ENCODE results near the gene CDH4. TPM values are rescaled to one million over a fixed set of nuclear protein-coding genes. Genes with fewer than 3 reads are reported as not detected.

Gene CDH4
- total and polyA plus RNA-seq, 2 donors (not counting 1 experiment from before 2014, with no cell fraction given), result not detected

GRCh38 chr20:61587036-61587435 is 335.0 kb downstream of the CDH4 start:
- ATAC-seq (ENCODE audit: low read depth), result no peak
- TF ChIP-seq CTCF (IDR thresholded peaks at IDR 0.05) (no peak), EZH2 (IDR thresholded peaks at IDR 0.05; ENCODE audit: borderline replicate concordance, insufficient read depth, low read depth, low read length, poor library complexity, severe bottlenecking) (no peak)
- CTCF ChIA-PET, result no interaction called here
- Histone ChIP-seq H3K27me3 (replicated peaks in 1 of 4; ENCODE audit: control extremely low read depth in 1 of 4, control insufficient read depth in 3 of 4, insufficient read depth in 4 of 4, low read length in 3 of 4) (no peaks in the 10 kb centered on the region), H3K27ac (ENCODE audit: low read length in 2 of 2) (no peak overlapping the region), H3K36me3 (replicated peaks in 1 of 2; ENCODE audit: control extremely low read depth in 1 of 2, control insufficient read depth in 1 of 2, extremely low read depth in 1 of 2, insufficient read depth in 2 of 2, low read length in 1 of 2) (no peaks in the 10 kb centered on the region), H3K4me3 (ENCODE audit: control extremely low read depth in 1 of 5, extremely low read depth in 1 of 5, insufficient read depth in 1 of 5, low read depth in 2 of 5, low read length in 4 of 5) (no peak overlapping the region), H3K4me2 (replicated peaks; ENCODE audit: low read depth, low read length, poor library complexity, severe bottlenecking) (no peak overlapping the region), H3K79me2 (ENCODE audit: control insufficient read depth, insufficient read depth, low read length) (no peaks in the 10 kb centered on the region), H3K4me1 (ENCODE audit: control insufficient read depth in 2 of 2, insufficient read depth in 2 of 2, low read length in 2 of 2) (no peaks in the 10 kb centered on the region), H3K9ac (ENCODE audit: low read length) (no peak overlapping the region), H3K9me3 (ENCODE audit: control extremely low read depth in 1 of 3, control insufficient read depth in 2 of 3, insufficient read depth in 1 of 3, low read length in 2 of 3) (peaks cover 0 to 38% (median 4%) of the 10 kb centered on the region in 3 donors), H2AFZ (ENCODE audit: insufficient read depth, low read depth, low read length, poor library complexity, severe bottlenecking) (no peak overlapping the region), H4K20me1 (ENCODE audit: control insufficient read depth, insufficient read depth, low read length, poor library complexity, severe bottlenecking) (no peaks in the 10 kb centered on the region)
- DNase-seq, result no peak
- POLR2A ChIA-PET, result no interaction called here
- H3K4me3 Mint-ChIP-seq, result no peak overlapping the region
- intact Hi-C loops (cut with micrococcal nuclease), result no loop called here
- H3K4me1 Mint-ChIP-seq, result no peaks in the 10 kb centered on the region
- 91% methylated on average over 4 of the region's 7 CpGs for WGBS (ENCODE audit: insufficient coverage)
- H3K27me3 Mint-ChIP-seq, result no peaks in the 10 kb centered on the region
- H3K9me3 Mint-ChIP-seq (ENCODE audit: insufficient read depth), result peaks cover 17% of the 10 kb centered on the region
- no peak overlapping the region for H3K27ac Mint-ChIP-seq

DNA sequence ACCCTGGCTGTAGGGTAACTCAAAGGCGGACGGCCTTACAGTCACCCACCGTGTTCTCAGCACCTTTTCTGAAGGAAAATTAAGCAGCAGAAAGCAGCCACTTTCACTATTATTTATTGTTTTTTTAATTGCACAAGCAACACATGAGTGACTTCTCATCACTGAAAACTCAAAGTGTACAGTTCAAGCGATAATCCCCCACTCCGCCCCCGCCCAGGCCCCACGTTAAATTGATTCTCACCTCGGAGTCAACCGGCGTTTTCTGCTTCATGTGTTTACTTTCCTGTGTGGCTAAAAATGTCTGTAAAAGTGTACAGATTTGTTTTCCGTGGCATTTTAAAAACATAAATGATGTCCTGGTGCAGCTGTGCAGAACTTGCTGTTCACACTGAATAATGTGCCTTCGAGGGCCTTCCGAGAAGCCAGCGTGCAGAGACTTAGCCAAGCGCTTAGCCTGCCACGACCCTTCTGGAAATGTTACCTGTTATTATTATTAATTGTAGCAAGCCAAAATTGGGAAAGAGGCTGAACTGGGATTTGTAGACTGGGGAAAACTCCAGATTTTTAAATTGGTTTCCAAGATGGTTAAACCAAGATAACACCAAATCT is 335.7 kb downstream of the CDH4 start:
- no peak for DNase-seq
- CTCF ChIA-PET, result no interaction called here

More for the DNA sequence above, 335.7 kb downstream of the CDH4 start:
- peaks cover 0 to 38% (median 5%) of the 10 kb centered on the region in 3 donors for H3K9me3 ChIP-seq (ENCODE audit: control extremely low read depth in 1 of 3, control insufficient read depth in 2 of 3, insufficient read depth in 1 of 3, low read length in 2 of 3)
- H3K4me3 ChIP-seq (ENCODE audit: control extremely low read depth in 1 of 5, extremely low read depth in 1 of 5, insufficient read depth in 1 of 5, low read depth in 2 of 5, low read length in 4 of 5), result no peak overlapping the region
- H3K4me3 Mint-ChIP-seq, result no peak overlapping the region
- ATAC-seq (ENCODE audit: low read depth), result no peak
- no peaks in the 10 kb centered on the region for H3K27me3 ChIP-seq (replicated peaks in 1 of 4; ENCODE audit: control extremely low read depth in 1 of 4, control insufficient read depth in 3 of 4, insufficient read depth in 4 of 4, low read length in 3 of 4)
- no peak overlapping the region for H3K27ac ChIP-seq (ENCODE audit: low read length in 2 of 2)
- H3K36me3 ChIP-seq (replicated peaks in 1 of 2; ENCODE audit: control extremely low read depth in 1 of 2, control insufficient read depth in 1 of 2, extremely low read depth in 1 of 2, insufficient read depth in 2 of 2, low read length in 1 of 2), result no peaks in the 10 kb centered on the region
- 93% methylated on average over 4 of the region's 16 CpGs for WGBS (ENCODE audit: insufficient coverage)
- intact Hi-C loops (cut with micrococcal nuclease), result no loop called here
- no peaks in the 10 kb centered on the region for H3K79me2 ChIP-seq (ENCODE audit: control insufficient read depth, insufficient read depth, low read length)
- H3K27me3 Mint-ChIP-seq, result no peaks in the 10 kb centered on the region
- H3K4me1 Mint-ChIP-seq, result no peaks in the 10 kb centered on the region
- POLR2A ChIA-PET, result no interaction called here
- H3K9me3 Mint-ChIP-seq (ENCODE audit: insufficient read depth), result peaks cover 10% of the 10 kb centered on the region
- H4K20me1 ChIP-seq (ENCODE audit: control insufficient read depth, insufficient read depth, low read length, poor library complexity, severe bottlenecking), result no peaks in the 10 kb centered on the region
- H3K4me1 ChIP-seq (ENCODE audit: control insufficient read depth in 2 of 2, insufficient read depth in 2 of 2, low read length in 2 of 2), result no peaks in the 10 kb centered on the region
- no peak overlapping the region for H3K27ac Mint-ChIP-seq
- no peak overlapping the region for H3K4me2 ChIP-seq (replicated peaks; ENCODE audit: low read depth, low read length, poor library complexity, severe bottlenecking)
- no peak overlapping the region for H3K9ac ChIP-seq (ENCODE audit: low read length)
- H2AFZ ChIP-seq (ENCODE audit: insufficient read depth, low read depth, low read length, poor library complexity, severe bottlenecking), result no peak overlapping the region
- TF ChIP-seq EZH2 (IDR thresholded peaks at IDR 0.05; ENCODE audit: borderline replicate concordance, insufficient read depth, low read depth, low read length, poor library complexity, severe bottlenecking) (no peak), CTCF (IDR thresholded peaks at IDR 0.05) (no peak)

All from B cell (primary cell).